Measurements from ENCODE around the gene DPP10. TPM values are rescaled to one million over a fixed set of nuclear protein-coding genes. Genes with fewer than 3 reads are reported as not detected.

DPP10 gene
- total and polyA plus RNA-seq, 4 donors = 0.08 to 5.0 (median 0.27) TPM

GRCh38 chr2:114426756-114427155 is 15.7 kb upstream of the DPP10 start:
- WGBS, 2 donors = 84 to 92% methylated on average over 3 of the region's 3 CpGs
- H3K4me3 ChIP-seq = no peak overlapping the region
- no peaks in the 10 kb centered on the region for H3K27me3 ChIP-seq (ENCODE audit: control insufficient read depth in 3 of 3, insufficient read depth in 3 of 3, low read length in 2 of 3)
- no peaks in the 10 kb centered on the region for H3K36me3 ChIP-seq (ENCODE audit: control insufficient read depth in 4 of 4, insufficient read depth in 4 of 4, low read length in 4 of 4)
- no peak overlapping the region for H3K27ac ChIP-seq (ENCODE audit: low read depth in 1 of 2, low read length in 1 of 2)
- no peaks in the 10 kb centered on the region for H3K9me3 ChIP-seq (ENCODE audit: control insufficient read depth in 4 of 4, insufficient read depth in 3 of 4, low read length in 3 of 4)
- TF ChIP-seq, protein P1, sequence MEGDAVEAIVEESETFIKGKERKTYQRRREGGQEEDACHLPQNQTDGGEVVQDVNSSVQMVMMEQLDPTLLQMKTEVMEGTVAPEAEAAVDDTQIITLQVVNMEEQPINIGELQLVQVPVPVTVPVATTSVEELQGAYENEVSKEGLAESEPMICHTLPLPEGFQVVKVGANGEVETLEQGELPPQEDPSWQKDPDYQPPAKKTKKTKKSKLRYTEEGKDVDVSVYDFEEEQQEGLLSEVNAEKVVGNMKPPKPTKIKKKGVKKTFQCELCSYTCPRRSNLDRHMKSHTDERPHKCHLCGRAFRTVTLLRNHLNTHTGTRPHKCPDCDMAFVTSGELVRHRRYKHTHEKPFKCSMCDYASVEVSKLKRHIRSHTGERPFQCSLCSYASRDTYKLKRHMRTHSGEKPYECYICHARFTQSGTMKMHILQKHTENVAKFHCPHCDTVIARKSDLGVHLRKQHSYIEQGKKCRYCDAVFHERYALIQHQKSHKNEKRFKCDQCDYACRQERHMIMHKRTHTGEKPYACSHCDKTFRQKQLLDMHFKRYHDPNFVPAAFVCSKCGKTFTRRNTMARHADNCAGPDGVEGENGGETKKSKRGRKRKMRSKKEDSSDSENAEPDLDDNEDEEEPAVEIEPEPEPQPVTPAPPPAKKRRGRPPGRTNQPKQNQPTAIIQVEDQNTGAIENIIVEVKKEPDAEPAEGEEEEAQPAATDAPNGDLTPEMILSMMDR (IDR thresholded peaks at IDR 0.05; ENCODE audit: control extremely low read depth, extremely low read depth) = no peak
- DNase-seq = no peak
- ATAC-seq (ENCODE audit: insufficient read depth, low FRiP score) = no peak
- H3K9ac ChIP-seq (ENCODE audit: insufficient read depth in 1 of 2, low read length in 2 of 2) = no peak overlapping the region
- H3K4me1 ChIP-seq (ENCODE audit: control insufficient read depth in 5 of 5, insufficient read depth in 5 of 5, low read length in 5 of 5) = peaks cover 0 to 29% (median 3%) of the 10 kb centered on the region in 5 donors

GRCh38 chr2:114436329-114436728 is 6.1 kb upstream of the DPP10 start:
- Histone ChIP-seq H3K9ac (ENCODE audit: insufficient read depth in 1 of 2, low read length in 2 of 2) (no peak overlapping the region), H3K4me3 (no peak overlapping the region), H3K27me3 (ENCODE audit: control insufficient read depth in 3 of 3, insufficient read depth in 3 of 3, low read length in 2 of 3) (no peaks in the 10 kb centered on the region), H3K9me3 (ENCODE audit: control insufficient read depth in 4 of 4, insufficient read depth in 3 of 4, low read length in 3 of 4) (no peaks in the 10 kb centered on the region), H3K4me1 (ENCODE audit: control insufficient read depth in 5 of 5, insufficient read depth in 5 of 5, low read length in 5 of 5) (no peaks in the 10 kb centered on the region), H3K27ac (ENCODE audit: low read depth in 1 of 2, low read length in 1 of 2) (no peak overlapping the region), H3K36me3 (ENCODE audit: control insufficient read depth in 4 of 4, insufficient read depth in 4 of 4, low read length in 4 of 4) (no peaks in the 10 kb centered on the region)
- TF ChIP-seq, protein P1 (IDR thresholded peaks at IDR 0.05; ENCODE audit: control extremely low read depth, extremely low read depth) = no peak
- 82 to 87% methylated on average over 1 of the region's 1 CpG for WGBS, 2 donors
- DNase-seq = no peak
- ATAC-seq (ENCODE audit: insufficient read depth, low FRiP score) = no peak

DNA sequence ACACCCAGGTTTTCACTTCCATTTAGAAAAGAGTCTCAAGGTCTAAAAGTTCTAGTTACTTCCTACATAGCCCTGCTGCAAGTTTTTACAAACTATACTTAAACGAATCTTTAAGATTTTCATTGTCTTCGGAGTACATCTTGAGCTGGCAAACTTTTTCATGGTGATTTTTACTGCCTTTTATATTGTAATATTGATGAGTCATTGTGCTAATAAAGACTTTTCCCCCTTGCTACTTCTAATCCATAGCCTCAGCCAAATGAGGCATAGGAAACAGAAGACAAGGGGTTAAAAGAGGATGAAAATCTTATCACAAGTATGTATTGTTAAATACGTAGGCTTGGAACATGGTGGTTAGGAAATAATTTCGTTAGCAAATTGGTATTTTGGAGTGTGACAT is 4.1 kb downstream of the DPP10 start:
- DNase-seq = no peak
- TF ChIP-seq, protein P1 (IDR thresholded peaks at IDR 0.05; ENCODE audit: control extremely low read depth, extremely low read depth) = no peak
- Histone ChIP-seq H3K4me1 (ENCODE audit: control insufficient read depth in 5 of 5, insufficient read depth in 5 of 5, low read length in 5 of 5) (peaks cover 0 to 3% (median 0%) of the 10 kb centered on the region in 5 donors), H3K27ac (ENCODE audit: low read depth in 1 of 2, low read length in 1 of 2) (no peak overlapping the region), H3K36me3 (ENCODE audit: control insufficient read depth in 4 of 4, insufficient read depth in 4 of 4, low read length in 4 of 4) (no peaks in the 10 kb centered on the region), H3K9ac (ENCODE audit: insufficient read depth in 1 of 2, low read length in 2 of 2) (no peak overlapping the region), H3K4me3 (no peak overlapping the region), H3K9me3 (ENCODE audit: control insufficient read depth in 4 of 4, insufficient read depth in 3 of 4, low read length in 3 of 4) (no peaks in the 10 kb centered on the region), H3K27me3 (ENCODE audit: control insufficient read depth in 3 of 3, insufficient read depth in 3 of 3, low read length in 2 of 3) (no peaks in the 10 kb centered on the region)
- 69 to 86% methylated on average over 4 of the region's 4 CpGs for WGBS, 2 donors
- no peak for ATAC-seq (ENCODE audit: insufficient read depth, low FRiP score)

DNA sequence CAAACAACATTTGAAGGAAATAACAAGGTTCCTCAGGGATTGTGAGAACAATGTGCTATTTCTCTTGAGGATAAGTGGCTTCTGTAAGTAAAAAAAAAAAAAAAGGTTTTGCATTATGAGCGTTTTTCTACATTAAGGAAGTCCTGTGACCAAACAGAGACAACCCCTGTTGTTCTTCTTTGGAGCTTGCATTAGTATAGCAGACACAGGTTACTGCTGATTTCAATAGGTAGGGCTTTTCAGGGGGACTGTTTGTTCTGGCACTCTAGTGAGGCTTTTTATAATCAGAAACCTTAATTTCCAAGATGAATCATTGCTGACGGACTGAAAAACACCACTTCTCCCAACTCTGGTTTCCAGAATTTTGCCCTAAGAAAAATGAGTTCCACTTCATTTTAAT is 8.2 kb downstream of the DPP10 start:
- DNase-seq (no peak), ATAC-seq (ENCODE audit: insufficient read depth, low FRiP score) (no peak)
- H3K9me3 ChIP-seq (ENCODE audit: control insufficient read depth in 4 of 4, insufficient read depth in 3 of 4, low read length in 3 of 4) = no peaks in the 10 kb centered on the region
- no peak overlapping the region for H3K9ac ChIP-seq (ENCODE audit: insufficient read depth in 1 of 2, low read length in 2 of 2)
- no peaks in the 10 kb centered on the region for H3K36me3 ChIP-seq (ENCODE audit: control insufficient read depth in 4 of 4, insufficient read depth in 4 of 4, low read length in 4 of 4)
- TF ChIP-seq, protein P1 (IDR thresholded peaks at IDR 0.05; ENCODE audit: control extremely low read depth, extremely low read depth) = no peak
- H3K27ac ChIP-seq (ENCODE audit: low read depth in 1 of 2, low read length in 1 of 2) = no peak overlapping the region
- WGBS, 2 donors = 35 to 43% methylated on average over 2 of the region's 2 CpGs
- H3K27me3 ChIP-seq (ENCODE audit: control insufficient read depth in 3 of 3, insufficient read depth in 3 of 3, low read length in 2 of 3) = no peaks in the 10 kb centered on the region
- no peaks in the 10 kb centered on the region for H3K4me1 ChIP-seq (ENCODE audit: control insufficient read depth in 5 of 5, insufficient read depth in 5 of 5, low read length in 5 of 5)
- H3K4me3 ChIP-seq = no peak overlapping the region

Measured in lung (tissue), 12 donors.